Mucosa of descending colon (tissue), 3 donors: ENCODE results near the gene NUP54. TPM values are rescaled to one million over a fixed set of nuclear protein-coding genes. Genes with fewer than 3 reads are reported as not detected.
A peak's percentile ranks its signal among the peaks of the same experiment; 100 is the strongest.

Experiments
- ATAC-seq: fragments of 200-7000 bp; cut with Tn5 transposase; one replicate; pipeline ENCODE4 v1.9.1; 2020; ENCODE audit warnings: mild to moderate bottlenecking, moderate library complexity
- DNase-seq, 3 donors: peaks; one replicate each; pipeline ENCODE4 v3.0.0-alpha.2; 2020
- H3K36me3 ChIP-seq: fragments of 200-600 bp; one replicate; pipeline ENCODE4 v1.8.0; 2021; ENCODE audit warnings: low read depth, mild to moderate bottlenecking
- H3K4me1 ChIP-seq: fragments of 200-600 bp; one replicate; pipeline ENCODE4 v1.8.0; 2021; ENCODE audit warnings: low read depth, mild to moderate bottlenecking
- H3K4me3 ChIP-seq: fragments of 200-600 bp; one replicate; pipeline ENCODE4 v1.8.0; 2021; ENCODE audit warnings: mild to moderate bottlenecking
- H3K9me3 ChIP-seq: fragments of 200-600 bp; one replicate; pipeline ENCODE4 v1.8.0; 2021; ENCODE audit warnings: mild to moderate bottlenecking
- CTCF ChIP-seq: fragments of 200-600 bp; IDR thresholded peaks from one replicate; pipeline ENCODE4 v1.8.0; 2022; ENCODE audit warnings: antibody characterized with exemption, mild to moderate bottlenecking
- intact Hi-C, 2 donors: fragments of 100-400 bp; cut with DNase I in 1 of 2; cut with micrococcal nuclease in 1 of 2; formaldehyde crosslinking; loops; one replicate each; pipeline versions ENCODE4 v1.11.0 to v1.11.1; 2022; cut with DNase I, micrococcal nuclease
- total RNA-seq, 3 donors: library from RNA; stranded (reverse); fragmentation: NEBNext Ultra II Directional in 2 of 3; extraction: Animal tissue kit (Norgen Biotek cat#: 25700) in 2 of 3; gene quantifications; one replicate each; pipeline versions ENCODE4 v1.2.1 to v1.2.4, GENCODE V29; 2021 to 2023
- donor health status: DM: no; HTN: no; CAD: no; lungs with moderate emphysema.
- donor health status: DM: no; HTN: no; CAD: no.
- donor health status: DM: no; HTN: yes; CAD: no.

NUP54 gene
- total RNA-seq, 3 donors from 2014 or later, result 32.1 to 40.3 (median 36.4) TPM

GRCh38 chr4:76096076-76096475 lies 52.1 kb downstream of the NUP54 start:
- ATAC-seq, result no peak
- Histone ChIP-seq H3K9me3 (no peaks in the 10 kb centered on the region), H3K4me1 (no peaks in the 10 kb centered on the region), H3K4me3 (no peak overlapping the region), H3K36me3 (no peaks in the 10 kb centered on the region)
- intact Hi-C loops, result no loop called here
- no peak for DNase-seq
- TF ChIP-seq CTCF, result no peak

- Histone ChIP-seq H3K4me1 (no peaks in the 10 kb centered on the region), H3K4me3 (no peak overlapping the region), H3K36me3 (no peaks in the 10 kb centered on the region), H3K9me3 (no peaks in the 10 kb centered on the region)
- no peak for DNase-seq
- TF ChIP-seq CTCF, result no peak
- no peak for ATAC-seq
- intact Hi-C loops, result no loop called here
Measured at GRCh38 chr4:76095568-76095967, 52.6 kb downstream of the NUP54 start.

GRCh38 chr4:76091052-76091451 lies 57.1 kb downstream of the NUP54 start:
- ATAC-seq (no peak), DNase-seq (no peak)
- TF ChIP-seq CTCF, result no peak
- intact Hi-C loops, result no loop called here
- Histone ChIP-seq H3K36me3 (no peaks in the 10 kb centered on the region), H3K9me3 (no peaks in the 10 kb centered on the region), H3K4me3 (no peak overlapping the region), H3K4me1 (no peaks in the 10 kb centered on the region)

GRCh38 chr4:76090241-76090691 lies 57.9 kb downstream of the NUP54 start:
- no peak for TF ChIP-seq CTCF
- no peaks in the 10 kb centered on the region for H3K4me1 ChIP-seq
- no peak overlapping the region for H3K4me3 ChIP-seq
- ATAC-seq (peak; percentile 75), DNase-seq (peak in 1 of 3 donors; percentile 47)
- intact Hi-C loops, result no loop called here
- H3K36me3 ChIP-seq, result no peaks in the 10 kb centered on the region
- H3K9me3 ChIP-seq, result no peaks in the 10 kb centered on the region

GRCh38 chr4:76088719-76089118 lies 59.5 kb downstream of the NUP54 start:
- Histone ChIP-seq H3K4me3 (no peak overlapping the region), H3K4me1 (no peaks in the 10 kb centered on the region), H3K9me3 (no peaks in the 10 kb centered on the region), H3K36me3 (no peaks in the 10 kb centered on the region)
- TF ChIP-seq CTCF, result no peak
- intact Hi-C loops, result no loop called here
- DNase-seq, result no peak
- ATAC-seq, result no peak
